Left lobe of liver (tissue), 2 donors: ENCODE data around the gene MYH15. TPM values are rescaled to one million over a fixed set of nuclear protein-coding genes. Genes with fewer than 3 reads are reported as not detected.

Experiments
- ATAC-seq: fragments of 200-7000 bp; cut with Tn5 transposase; one replicate; pipeline ENCODE4 v1.9.1; 2020; ENCODE audit warnings: mild to moderate bottlenecking, moderate library complexity
- DNase-seq: peaks from one replicate; pipeline ENCODE4 v3.0.0-alpha.2; 2020; ENCODE audit warnings: low spot score
- total RNA-seq: library from RNA; stranded (reverse); gene quantifications from one replicate; pipeline ENCODE4 v1.2.1, GENCODE V29; 2021
- donor health status: DM: no; HTN: no; CAD: no; lungs with moderate emphysema.
- donor health status: DM: no; HTN: yes; CAD: no.

Gene MYH15
- total RNA-seq, 1 donor from 2014 or later: 0.03 TPM

GRCh38 chr3:108473711-108474110 lies 36.7 kb downstream of the MYH15 start:
- DNase-seq (no peak), ATAC-seq (no peak)

GRCh38 chr3:108472001-108472591 lies 38.3 kb downstream of the MYH15 start:
- ATAC-seq (no peak), DNase-seq (no peak)

- DNase-seq (no peak), ATAC-seq (no peak)
Measured at GRCh38 chr3:108471426-108471825, 39.0 kb downstream of the MYH15 start.

- ATAC-seq (no peak), DNase-seq (no peak)
Measured at GRCh38 chr3:108469126-108469525, 41.3 kb downstream of the MYH15 start.

- no peak for DNase-seq
- ATAC-seq: no peak
Measured at GRCh38 chr3:108468577-108468976, 41.8 kb downstream of the MYH15 start.

- no peak for ATAC-seq
- no peak for DNase-seq
Measured at GRCh38 chr3:108462899-108463298, 47.5 kb downstream of the MYH15 start.

- DNase-seq (no peak), ATAC-seq (no peak)
Measured at GRCh38 chr3:108461661-108462111, 48.7 kb downstream of the MYH15 start.

GRCh38 chr3:108459225-108459624 lies 51.2 kb downstream of the MYH15 start:
- ATAC-seq: no peak

GRCh38 chr3:108455212-108455705 lies 55.1 kb downstream of the MYH15 start:
- DNase-seq: no peak
- ATAC-seq: no peak

More at GRCh38 chr3:108459225-108459624, 51.2 kb downstream of the MYH15 start:
- DNase-seq: no peak

- ATAC-seq (no peak), DNase-seq (no peak)
Measured at GRCh38 chr3:108453565-108453964, 56.8 kb downstream of the MYH15 start.

GRCh38 chr3:108450444-108450843 lies 60.0 kb downstream of the MYH15 start:
- DNase-seq (no peak), ATAC-seq (no peak)

- no peak for ATAC-seq
- no peak for DNase-seq
Measured at GRCh38 chr3:108448593-108448992, 61.8 kb downstream of the MYH15 start.

- DNase-seq (no peak), ATAC-seq (no peak)
Measured at GRCh38 chr3:108447096-108447847, 63.1 kb downstream of the MYH15 start.

- DNase-seq: no peak
- ATAC-seq: no peak
Measured at GRCh38 chr3:108442281-108442680, 68.1 kb downstream of the MYH15 start.

GRCh38 chr3:108441518-108441917 lies 68.9 kb downstream of the MYH15 start:
- no peak for DNase-seq
- no peak for ATAC-seq

GRCh38 chr3:108441071-108441507 lies 69.3 kb downstream of the MYH15 start:
- no peak for ATAC-seq
- no peak for DNase-seq

GRCh38 chr3:108438542-108438941 lies 71.9 kb downstream of the MYH15 start:
- DNase-seq: no peak
- no peak for ATAC-seq

GRCh38 chr3:108437439-108437838 lies 73.0 kb downstream of the MYH15 start:
- DNase-seq (no peak), ATAC-seq (no peak)

- ATAC-seq (no peak), DNase-seq (no peak)
Measured at GRCh38 chr3:108433928-108434327, 76.5 kb downstream of the MYH15 start.

GRCh38 chr3:108432431-108432830 lies 78.0 kb downstream of the MYH15 start:
- no peak for DNase-seq
- no peak for ATAC-seq

- DNase-seq (no peak), ATAC-seq (no peak)
Measured at GRCh38 chr3:108430540-108430939, 79.9 kb downstream of the MYH15 start.

- no peak for DNase-seq
- ATAC-seq: no peak
Measured at GRCh38 chr3:108428586-108428985, 81.8 kb downstream of the MYH15 start.
